Cardiac muscle cell (in vitro differentiated cells and primary cell): ENCODE data around the gene NTNG1. TPM values are rescaled to one million over a fixed set of nuclear protein-coding genes. Genes with fewer than 3 reads are reported as not detected.

ENCODE experiments used
- DNase-seq, 2 donors: peaks; one replicate each; pipeline versions ENCODE4 v3.0.0 to v3.0.0-alpha.2; 2010 to 2017; ENCODE audit warnings: low read depth in 1 of 2, low spot score in 1 of 2
- H3K27ac ChIP-seq: fragments of 200-600 bp; sonication (generic); 2 replicates; pipeline ENCODE4 v1.5.1; 2016
- H3K27me3 ChIP-seq: fragments of 200-600 bp; sonication (generic); 2 replicates; pipeline ENCODE4 v1.6.0; 2016; ENCODE audit warnings: control low read depth
- H3K36me3 ChIP-seq: fragments of 200-600 bp; sonication (generic); 2 replicates; pipeline ENCODE4 v1.5.1; 2016; ENCODE audit warnings: control low read depth
- H3K4me1 ChIP-seq: fragments of 200-600 bp; sonication (generic); 2 replicates; pipeline ENCODE4 v1.8.1; 2017; ENCODE audit warnings: low read depth, mild to moderate bottlenecking, mixed run types
- H3K4me3 ChIP-seq: fragments of 200-600 bp; sonication (generic); 2 replicates; pipeline ENCODE4 v1.5.1; 2016; ENCODE audit warnings: mild to moderate bottlenecking
- H3K9me3 ChIP-seq: fragments of 200-600 bp; sonication (generic); 2 replicates; pipeline ENCODE4 v1.5.1; 2017; ENCODE audit warnings: low read depth, mild to moderate bottlenecking, control low read depth
- polyA plus RNA-seq: library from polyadenylated mRNA; unstranded; fragments of >200 nt; fragmentation: Nextera tagmentation; extraction: Ambion mirVana; gene quantifications from 2 replicates; pipeline ENCODE4 v1.2.1, GENCODE V29; 2016
- total RNA-seq: library from RNA; depleted of rRNA; stranded (reverse); fragments of >200 nt; gene quantifications from 2 replicates; pipeline ENCODE4 v1.2.3, GENCODE V29; 2016
- TF ChIP-seq, protein P1 (sequence below): IDR thresholded peaks from 2 replicates; pipeline ENCODE4 v1.5.1; 2012; ENCODE audit warnings: low read depth, mild to moderate bottlenecking, low read length

The NTNG1 gene
- total and polyA plus RNA-seq, 2 experiments from 2014 or later: 0.12 TPM; not detected in 1

DNA sequence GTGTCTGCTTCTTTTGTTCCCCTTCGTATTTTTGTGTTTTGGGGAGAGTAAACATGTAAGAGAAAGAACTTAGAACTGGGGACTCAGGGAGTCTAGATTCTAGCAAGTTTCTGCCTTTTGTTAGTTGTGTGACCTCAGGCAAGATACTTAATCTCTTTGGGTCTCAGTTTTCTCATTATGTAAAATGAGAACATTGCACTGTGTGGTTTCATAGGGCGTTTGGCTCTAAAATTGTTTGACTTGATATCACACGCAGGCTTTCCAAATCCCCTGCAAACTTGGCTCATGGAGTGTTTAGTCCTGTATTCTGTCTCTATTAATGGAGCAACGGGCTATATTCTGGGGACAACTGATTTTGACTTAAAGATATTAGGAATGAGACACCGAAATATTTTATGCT, 57.7 kb downstream of the NTNG1 start:
- Histone ChIP-seq H3K4me1 (no peaks in the 10 kb centered on the region), H3K27me3 (no peaks in the 10 kb centered on the region), H3K36me3 (no peaks in the 10 kb centered on the region), H3K4me3 (no peak overlapping the region), H3K27ac (no peak overlapping the region), H3K9me3 (no peaks in the 10 kb centered on the region)
- no peak for DNase-seq
- TF ChIP-seq, protein P1, sequence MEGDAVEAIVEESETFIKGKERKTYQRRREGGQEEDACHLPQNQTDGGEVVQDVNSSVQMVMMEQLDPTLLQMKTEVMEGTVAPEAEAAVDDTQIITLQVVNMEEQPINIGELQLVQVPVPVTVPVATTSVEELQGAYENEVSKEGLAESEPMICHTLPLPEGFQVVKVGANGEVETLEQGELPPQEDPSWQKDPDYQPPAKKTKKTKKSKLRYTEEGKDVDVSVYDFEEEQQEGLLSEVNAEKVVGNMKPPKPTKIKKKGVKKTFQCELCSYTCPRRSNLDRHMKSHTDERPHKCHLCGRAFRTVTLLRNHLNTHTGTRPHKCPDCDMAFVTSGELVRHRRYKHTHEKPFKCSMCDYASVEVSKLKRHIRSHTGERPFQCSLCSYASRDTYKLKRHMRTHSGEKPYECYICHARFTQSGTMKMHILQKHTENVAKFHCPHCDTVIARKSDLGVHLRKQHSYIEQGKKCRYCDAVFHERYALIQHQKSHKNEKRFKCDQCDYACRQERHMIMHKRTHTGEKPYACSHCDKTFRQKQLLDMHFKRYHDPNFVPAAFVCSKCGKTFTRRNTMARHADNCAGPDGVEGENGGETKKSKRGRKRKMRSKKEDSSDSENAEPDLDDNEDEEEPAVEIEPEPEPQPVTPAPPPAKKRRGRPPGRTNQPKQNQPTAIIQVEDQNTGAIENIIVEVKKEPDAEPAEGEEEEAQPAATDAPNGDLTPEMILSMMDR: no peak

DNA sequence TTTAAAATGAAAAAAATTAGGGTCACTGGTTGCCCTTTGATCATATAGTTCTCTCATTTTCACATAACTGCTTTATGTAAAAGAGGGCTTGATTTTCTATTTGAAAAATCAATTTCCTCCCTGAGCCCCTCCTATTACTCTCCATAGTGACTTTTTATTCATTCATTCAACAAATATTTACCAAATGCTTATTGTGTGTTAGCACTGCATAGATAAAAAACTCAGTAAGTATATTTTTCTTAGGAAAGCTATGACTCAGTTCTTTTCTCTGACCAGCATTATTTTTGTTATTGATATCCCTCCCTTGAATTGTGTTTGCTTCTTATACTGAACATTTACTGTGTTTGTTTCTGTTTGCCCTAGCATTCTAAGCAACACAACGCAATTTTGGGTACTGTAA, 59.8 kb downstream of the NTNG1 start:
- no peaks in the 10 kb centered on the region for H3K9me3 ChIP-seq
- H3K27ac ChIP-seq: no peak overlapping the region
- no peaks in the 10 kb centered on the region for H3K4me1 ChIP-seq
- H3K4me3 ChIP-seq: no peak overlapping the region
- TF ChIP-seq, protein P1: no peak
- no peaks in the 10 kb centered on the region for H3K36me3 ChIP-seq
- DNase-seq: no peak
- H3K27me3 ChIP-seq: no peaks in the 10 kb centered on the region

DNA sequence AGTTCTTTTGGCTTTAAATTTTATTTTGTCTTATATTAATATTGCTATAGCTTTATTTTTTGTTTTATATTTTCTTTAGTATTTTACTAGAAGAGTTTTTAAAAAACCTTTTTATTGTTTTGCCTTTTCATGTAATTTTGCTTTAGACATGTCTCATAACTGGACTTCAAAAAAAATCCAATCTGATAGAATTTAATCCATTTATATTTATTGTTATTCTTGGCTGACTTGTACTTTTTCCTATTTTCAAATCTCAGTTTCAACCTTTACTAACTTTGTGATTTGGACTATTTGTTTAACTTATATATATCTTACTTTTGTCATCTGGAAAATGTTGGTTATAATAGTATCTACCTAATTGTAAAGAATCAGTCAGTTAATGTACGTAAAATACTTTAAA, 61.2 kb downstream of the NTNG1 start:
- Histone ChIP-seq H3K4me1 (no peaks in the 10 kb centered on the region), H3K27me3 (no peaks in the 10 kb centered on the region), H3K36me3 (no peaks in the 10 kb centered on the region), H3K9me3 (no peaks in the 10 kb centered on the region), H3K27ac (no peak overlapping the region), H3K4me3 (no peak overlapping the region)
- TF ChIP-seq, protein P1: no peak
- DNase-seq: no peak

DNA sequence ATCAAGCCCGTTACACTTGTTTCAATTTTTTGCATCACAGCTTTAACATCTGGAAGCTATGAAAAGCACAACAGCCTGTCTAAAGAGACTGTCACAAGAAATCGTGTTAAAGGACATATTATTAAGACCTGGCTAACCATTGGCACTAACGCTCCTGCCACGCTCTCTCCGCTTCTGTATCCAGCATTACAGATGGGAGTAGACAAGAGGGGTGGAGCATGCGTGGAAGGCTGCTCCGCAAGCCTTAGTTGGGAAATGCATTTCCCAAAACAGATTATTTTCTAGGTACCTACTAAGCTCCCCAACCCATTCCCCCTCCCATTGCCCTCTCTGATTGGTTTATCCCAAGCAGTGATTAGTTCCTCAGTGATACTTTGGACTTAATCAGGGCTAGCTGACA, 72.4 kb downstream of the NTNG1 start:
- Histone ChIP-seq H3K36me3 (no peaks in the 10 kb centered on the region), H3K9me3 (no peaks in the 10 kb centered on the region), H3K4me1 (no peaks in the 10 kb centered on the region), H3K27ac (no peak overlapping the region), H3K4me3 (no peak overlapping the region), H3K27me3 (no peaks in the 10 kb centered on the region)
- DNase-seq: no peak
- TF ChIP-seq, protein P1: no peak

DNA sequence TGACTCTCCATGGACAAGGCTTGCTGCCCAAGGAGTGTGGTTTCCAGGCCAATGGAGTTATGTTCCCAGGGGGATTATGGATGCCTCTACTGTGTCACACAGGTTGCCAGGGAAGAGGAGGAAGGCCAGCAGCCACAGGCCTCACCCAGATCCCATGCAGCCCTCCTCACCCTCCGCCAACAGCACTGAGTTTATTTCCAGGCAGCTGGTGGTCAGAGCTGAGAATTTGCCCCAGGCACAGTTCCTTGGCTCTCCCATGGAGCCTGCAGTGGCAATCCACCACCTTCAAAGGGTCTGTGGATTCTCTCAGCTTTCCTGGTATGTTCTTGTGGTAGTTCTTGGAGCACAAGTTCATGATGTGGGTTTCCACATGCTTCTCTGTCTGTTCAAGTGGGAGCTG, 79.2 kb downstream of the NTNG1 start:
- no peak for DNase-seq
- H3K36me3 ChIP-seq: no peaks in the 10 kb centered on the region
- no peak overlapping the region for H3K4me3 ChIP-seq
- H3K4me1 ChIP-seq: no peaks in the 10 kb centered on the region
- no peaks in the 10 kb centered on the region for H3K9me3 ChIP-seq
- H3K27ac ChIP-seq: no peak overlapping the region
- TF ChIP-seq, protein P1: no peak
- H3K27me3 ChIP-seq: no peaks in the 10 kb centered on the region

DNA sequence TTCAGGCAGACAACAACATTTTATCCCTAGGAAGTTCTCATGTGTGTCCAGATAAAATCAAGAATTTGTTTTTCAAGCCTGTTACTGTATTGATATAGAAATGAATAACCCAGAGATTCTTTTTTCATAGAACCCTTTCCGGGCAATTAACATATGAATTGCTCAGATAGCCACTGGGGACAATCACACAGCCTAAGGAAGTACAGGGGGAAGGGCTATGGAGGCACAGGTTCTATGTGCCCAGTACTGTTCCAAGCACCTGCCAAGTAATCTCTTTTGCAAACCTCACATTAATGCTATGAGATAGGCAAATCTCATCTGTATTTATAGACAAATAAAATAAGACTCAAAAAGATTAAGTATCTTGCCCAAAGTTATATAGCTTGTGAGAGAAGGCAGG, 84.9 kb downstream of the NTNG1 start:
- no peaks in the 10 kb centered on the region for H3K27me3 ChIP-seq
- no peak overlapping the region for H3K27ac ChIP-seq
- DNase-seq: no peak
- no peak overlapping the region for H3K4me3 ChIP-seq
- TF ChIP-seq, protein P1: no peak
- no peaks in the 10 kb centered on the region for H3K36me3 ChIP-seq
- no peaks in the 10 kb centered on the region for H3K9me3 ChIP-seq
- no peaks in the 10 kb centered on the region for H3K4me1 ChIP-seq
